Measurements from ENCODE around the gene TMC5. TPM values are rescaled to one million over a fixed set of nuclear protein-coding genes. Genes with fewer than 3 reads are reported as not detected.

TMC5 gene
- total RNA-seq, 1 experiment from 2014 or later = 1.2 TPM

DNA sequence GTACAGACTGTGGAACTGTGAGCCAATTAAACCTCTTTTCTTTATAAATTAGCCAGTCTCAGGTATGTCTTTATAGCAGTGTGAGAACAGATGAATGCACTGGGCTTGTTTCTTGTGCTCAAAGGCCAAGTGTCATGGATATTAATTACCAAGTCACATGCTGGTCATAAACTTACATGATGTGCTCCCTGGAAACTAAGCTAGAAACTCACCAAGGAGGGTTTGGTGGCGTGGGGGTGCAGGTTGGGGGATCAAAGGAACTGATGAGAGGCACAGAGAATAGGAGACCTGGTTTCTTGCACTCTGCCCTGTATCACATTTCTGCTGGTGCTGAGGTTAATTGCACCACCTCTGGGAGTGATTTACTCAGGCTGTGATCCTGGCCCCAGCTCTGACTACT is 31.2 kb upstream of the TMC5 start:
- no CpG with 5 or more reads among the region's 1 CpG for WGBS (ENCODE audit: extremely low coverage, insufficient read length, low lambda C conversion rate)
- TF ChIP-seq, protein P1, sequence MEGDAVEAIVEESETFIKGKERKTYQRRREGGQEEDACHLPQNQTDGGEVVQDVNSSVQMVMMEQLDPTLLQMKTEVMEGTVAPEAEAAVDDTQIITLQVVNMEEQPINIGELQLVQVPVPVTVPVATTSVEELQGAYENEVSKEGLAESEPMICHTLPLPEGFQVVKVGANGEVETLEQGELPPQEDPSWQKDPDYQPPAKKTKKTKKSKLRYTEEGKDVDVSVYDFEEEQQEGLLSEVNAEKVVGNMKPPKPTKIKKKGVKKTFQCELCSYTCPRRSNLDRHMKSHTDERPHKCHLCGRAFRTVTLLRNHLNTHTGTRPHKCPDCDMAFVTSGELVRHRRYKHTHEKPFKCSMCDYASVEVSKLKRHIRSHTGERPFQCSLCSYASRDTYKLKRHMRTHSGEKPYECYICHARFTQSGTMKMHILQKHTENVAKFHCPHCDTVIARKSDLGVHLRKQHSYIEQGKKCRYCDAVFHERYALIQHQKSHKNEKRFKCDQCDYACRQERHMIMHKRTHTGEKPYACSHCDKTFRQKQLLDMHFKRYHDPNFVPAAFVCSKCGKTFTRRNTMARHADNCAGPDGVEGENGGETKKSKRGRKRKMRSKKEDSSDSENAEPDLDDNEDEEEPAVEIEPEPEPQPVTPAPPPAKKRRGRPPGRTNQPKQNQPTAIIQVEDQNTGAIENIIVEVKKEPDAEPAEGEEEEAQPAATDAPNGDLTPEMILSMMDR (conservative IDR thresholded peaks at IDR 0.05) = no peak

More for the DNA sequence above, 31.2 kb upstream of the TMC5 start:
- Histone ChIP-seq H3K79me1 (ENCODE audit: insufficient read depth, low read depth, low read length, poor library complexity, severe bottlenecking) (no peaks in the 10 kb centered on the region), H3K27ac (ENCODE audit: insufficient read length, low read depth, low read length) (no peak overlapping the region), H2BK15ac (ENCODE audit: low read depth, low read length) (no peak overlapping the region), H3K56ac (ENCODE audit: insufficient read length, low read depth, low read length) (no peak overlapping the region), H3K18ac (ENCODE audit: insufficient read length, low read depth, low read length) (no peak overlapping the region), H2BK5ac (ENCODE audit: insufficient read length, low read length) (no peak overlapping the region), H4K20me1 (ENCODE audit: control insufficient read depth, insufficient read depth, insufficient read length) (no peaks in the 10 kb centered on the region), H4K5ac (ENCODE audit: insufficient read length, low read depth, low read length) (no peak overlapping the region), H2BK20ac (ENCODE audit: low read depth, low read length, poor library complexity, severe bottlenecking) (no peak overlapping the region), H3K9ac (ENCODE audit: extremely low read depth, insufficient read length, low read length) (no peak overlapping the region), H3K23ac (ENCODE audit: insufficient read length, low read depth, low read length) (no peak overlapping the region), H3K4me2 (ENCODE audit: insufficient read depth, insufficient read length, low read length) (no peak overlapping the region), H3K27me3 (ENCODE audit: insufficient read depth, low read length) (no peaks in the 10 kb centered on the region), H3K79me2 (ENCODE audit: insufficient read depth, low read length) (no peaks in the 10 kb centered on the region), H3K4ac (ENCODE audit: low read depth, low read length) (no peak overlapping the region), H3K9me3 (ENCODE audit: control insufficient read depth, low read depth, low read length) (no peaks in the 10 kb centered on the region), H2AK5ac (ENCODE audit: insufficient read length, low read length) (no peak overlapping the region), H3T11ph (ENCODE audit: low read length) (no peak overlapping the region), H2BK12ac (ENCODE audit: insufficient read length, low read depth, low read length) (no peak overlapping the region), H2AFZ (ENCODE audit: low read length) (no peak overlapping the region), H3K14ac (ENCODE audit: insufficient read depth, low read length) (no peak overlapping the region), H4K8ac (replicated peaks; ENCODE audit: insufficient read length, low read depth, low read length) (no peak overlapping the region), H4K91ac (ENCODE audit: insufficient read length, low read depth, low read length) (no peak overlapping the region), H2BK120ac (ENCODE audit: low read depth, low read length, poor library complexity, severe bottlenecking) (no peak overlapping the region), H3K4me1 (ENCODE audit: insufficient read depth, low read length) (no peaks in the 10 kb centered on the region), H3K23me2 (ENCODE audit: insufficient read length, low read depth, low read length, poor library complexity, severe bottlenecking) (no peaks in the 10 kb centered on the region)
- peaks cover 6% of the 10 kb centered on the region in 2 experiments for H3K4me1 Mint-ChIP-seq
- peaks cover 3 to 11% of the 10 kb centered on the region in 2 experiments for H3K9me3 Mint-ChIP-seq
- H3K36me3 Mint-ChIP-seq (ENCODE audit: insufficient read depth in 1 of 3, low read depth in 3 of 3) = peaks cover 0 to 3% (median 3%) of the 10 kb centered on the region in 3 experiments; a peak in 5 of 7 replicates
- H3K27ac Mint-ChIP-seq = no peak overlapping the region
- DNase-seq = no peak
- H3K27me3 Mint-ChIP-seq (ENCODE audit: low read depth) = peaks cover 1% of the 10 kb centered on the region
- no peak overlapping the region for H3K4me3 Mint-ChIP-seq
